Measurements from ENCODE around the gene HBE1. TPM values are rescaled to one million over a fixed set of nuclear protein-coding genes. Genes with fewer than 3 reads are reported as not detected.

HBE1 gene
- total and polyA plus RNA-seq, 2 experiments from 2014 or later, result not detected

- TF ChIP-seq ZNF462 (CRISPR knock-in tag; IDR thresholded peaks at IDR 0.05), result no peak
- no peak for TF ChIP-seq ETS1 (IDR thresholded peaks at IDR 0.05)
- TF ChIP-seq JUNB (IDR thresholded peaks at IDR 0.05; ENCODE audit: unreplicated experiment), result no peak
- no peak for TF ChIP-seq REST (IDR thresholded peaks at IDR 0.05; ENCODE audit: unreplicated experiment)
- TF ChIP-seq EZH2phosphoT487 (IDR thresholded peaks at IDR 0.05; ENCODE audit: unreplicated experiment), result no peak
- no peak for TF ChIP-seq ZNF331 (CRISPR knock-in tag; IDR thresholded peaks at IDR 0.05; ENCODE audit: low read depth)
- TF ChIP-seq NANOG (IDR thresholded peaks at IDR 0.05; ENCODE audit: borderline replicate concordance), result no peak
- TF ChIP-seq CREB1 (CRISPR knock-in tag; IDR thresholded peaks at IDR 0.05; ENCODE audit: low read depth), result no peak
- no peak for TF ChIP-seq CTCF (conservative IDR thresholded peaks at IDR 0.05; ENCODE audit: low read depth in 2 of 2)
- TF ChIP-seq STAT1 (IDR thresholded peaks at IDR 0.05; ENCODE audit: unreplicated experiment), result no peak
- TF ChIP-seq POLR2AphosphoS5 (IDR thresholded peaks at IDR 0.05; ENCODE audit: low read depth), result no peak
Observed at GRCh38 chr11:5251746-5252145, 18.0 kb downstream of the HBE1 start (continued).
